PC-3 (cell line): ENCODE data around the gene COL25A1. TPM values are rescaled to one million over a fixed set of nuclear protein-coding genes. Genes with fewer than 3 reads are reported as not detected.

Experiments
- ATAC-seq: fragments of 200-7000 bp; cut with Tn5 transposase; 2 replicates; pipeline ENCODE4 v1.9.1; 2020; ENCODE audit warnings: mild to moderate bottlenecking, moderate library complexity
- BruUV-seq: library from RNA; stranded (reverse); fragments of 400-500 nt; replicated peaks from 2 replicates; lab custom pipeline; 2021; lab: Mats Ljungman, UMichigan
- CTCF ChIA-PET: fragments of 300-600 bp; sonication (Branson Sonifier 250); formaldehyde crosslinking; loops from one replicate; lab custom pipeline; 2022; ENCODE audit warnings: antibody characterized with exemption; lab: Charles Lee
- POLR2A ChIA-PET: fragments of 300-600 bp; sonication (Branson Sonifier 250); formaldehyde crosslinking; loops from one replicate; lab custom pipeline; 2022; ENCODE audit warnings: antibody characterized with exemption; ENCODE audit not compliant: unreplicated experiment; lab: Charles Lee
- DNase-seq: peaks from one replicate; pipeline ENCODE4 v3.0.0-alpha.2; 2015
- H2AFZ ChIP-seq: fragments of 300-600 bp; sonication (generic); 2 replicates; pipeline ENCODE4 v1.6.0; 2016; ENCODE audit warnings: antibody characterized with exemption, low read length
- H3F3A ChIP-seq: fragments of 300-600 bp; sonication (generic); one replicate; pipeline ENCODE4 v1.6.0; 2017; ENCODE audit warnings: antibody characterized with exemption, low read length, control low read depth, mild to moderate bottlenecking; ENCODE audit not compliant: unreplicated experiment
- H3K27ac ChIP-seq: fragments of 300-600 bp; sonication (generic); 2 replicates; pipeline ENCODE4 v1.5.1; 2016; ENCODE audit warnings: mild to moderate bottlenecking, low read length
- H3K27me3 ChIP-seq: fragments of 300-600 bp; sonication (generic); 2 replicates; pipeline ENCODE4 v1.6.1; 2016; ENCODE audit warnings: low read length, mixed read lengths
- H3K36me3 ChIP-seq: fragments of 300-600 bp; sonication (generic); 2 replicates; pipeline ENCODE4 v1.6.1; 2016; ENCODE audit warnings: low read depth, mixed run types, low read length, mixed read lengths
- H3K4me1 ChIP-seq: fragments of 300-600 bp; sonication (generic); 2 replicates; pipeline ENCODE4 v1.5.1; 2016; ENCODE audit warnings: low read length; ENCODE audit not compliant: insufficient read depth
- H3K4me2 ChIP-seq: fragments of 300-600 bp; sonication (generic); 2 replicates; pipeline ENCODE4 v1.6.0; 2016; ENCODE audit warnings: low read length
- H3K4me3 ChIP-seq: fragments of 300-600 bp; sonication (generic); 2 replicates; pipeline ENCODE4 v1.5.1; 2016; ENCODE audit warnings: mild to moderate bottlenecking, low read length, mixed read lengths
- H3K79me2 ChIP-seq: fragments of 300-600 bp; sonication (generic); 2 replicates; pipeline ENCODE4 v1.6.1; 2017; ENCODE audit warnings: low read length, mixed read lengths
- H3K9ac ChIP-seq: fragments of 300-600 bp; sonication (generic); 2 replicates; pipeline ENCODE4 v1.6.0; 2016; ENCODE audit warnings: mild to moderate bottlenecking, low read length
- H3K9me2 ChIP-seq: fragments of 300-600 bp; sonication (generic); replicated peaks from 2 replicates; pipeline ENCODE4 v1.6.1; 2016; ENCODE audit warnings: mixed run types, low read length, mixed read lengths
- H3K9me3 ChIP-seq: fragments of 300-600 bp; sonication (generic); 2 replicates; pipeline ENCODE4 v1.6.1; 2016; ENCODE audit warnings: low read length, mixed read lengths
- H4K20me1 ChIP-seq: fragments of 300-600 bp; sonication (generic); 2 replicates; pipeline ENCODE4 v1.6.1; 2016; ENCODE audit warnings: low read length, mixed read lengths
- EZH2 ChIP-seq: fragments of 300-600 bp; sonication (generic); IDR thresholded peaks from one replicate; pipeline ENCODE4 v1.6.1; 2017; ENCODE audit warnings: antibody characterized with exemption, mild to moderate bottlenecking, low read length; ENCODE audit not compliant: unreplicated experiment
- EZH2phosphoT487 ChIP-seq: fragments of 300-600 bp; sonication (generic); IDR thresholded peaks from 2 replicates; pipeline ENCODE4 v1.6.1; 2018; ENCODE audit warnings: mild to moderate bottlenecking, antibody characterized with exemption, low read length, borderline replicate concordance
- intact Hi-C: fragments of 100-400 bp; cut with micrococcal nuclease; formaldehyde crosslinking; loops from 2 replicates; pipeline ENCODE4 v1.9.0; 2023
- total RNA-seq: library from RNA; depleted of rRNA; stranded (reverse); fragments of >200 nt; gene quantifications from 2 replicates; pipeline ENCODE4 v1.2.3, GENCODE V29; 2014
- TF ChIP-seq, protein P1 (sequence below): fragments of 300-600 bp; sonication (generic); conservative IDR thresholded peaks from 2 replicates; pipeline ENCODE4 v1.5.1; 2017; ENCODE audit warnings: antibody characterized with exemption, low read depth, mild to moderate bottlenecking, low read length

Gene COL25A1
- total RNA-seq, 1 experiment from 2014 or later: not detected

DNA sequence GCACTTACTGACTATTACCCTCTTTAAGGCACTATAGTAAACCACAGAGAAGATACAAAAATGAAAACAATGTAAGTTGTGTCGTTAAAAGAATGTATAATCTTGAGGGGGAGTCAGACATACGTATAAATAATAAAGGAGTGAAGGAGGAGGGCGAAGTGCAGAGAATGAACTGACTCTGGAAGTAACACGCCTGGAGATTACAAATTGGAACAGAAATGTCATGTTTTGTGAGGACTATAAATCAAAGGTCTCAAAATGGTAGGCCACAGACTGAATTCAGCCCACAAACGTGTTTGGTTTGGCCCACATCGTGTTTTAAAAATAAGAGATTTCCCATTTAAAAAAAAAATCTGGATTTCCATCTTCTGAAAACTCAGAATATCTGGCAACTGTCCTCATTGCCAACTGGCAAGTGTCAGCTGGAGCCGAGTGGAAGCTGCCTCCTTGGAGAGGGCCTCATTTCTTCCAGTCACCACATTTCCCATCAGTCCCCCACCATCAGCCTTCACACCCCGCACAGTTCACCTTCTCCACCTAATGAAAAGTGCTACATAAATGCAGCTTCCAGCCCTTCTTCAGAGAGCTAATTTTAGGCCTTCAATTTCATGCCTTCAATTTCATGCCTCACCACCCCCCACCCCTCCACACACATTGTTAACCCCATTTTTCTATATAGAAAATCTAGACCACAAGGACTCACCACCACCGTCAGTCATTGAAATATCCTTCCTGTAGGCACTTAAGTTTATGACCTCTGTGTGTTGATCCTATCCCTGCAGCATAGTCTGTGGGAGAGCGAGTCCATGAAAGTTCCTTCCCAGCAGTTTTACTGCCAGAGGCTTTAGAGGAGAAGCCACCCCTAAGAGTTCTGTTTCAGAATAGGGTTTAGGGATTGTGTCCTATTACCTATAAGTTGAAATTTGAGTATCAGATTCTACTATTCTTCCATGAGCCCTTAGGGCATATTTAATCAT, 32.0 kb upstream of the COL25A1 start:
- no TSS peak for BruUV-seq
- no peak overlapping the region for H3K4me2 ChIP-seq

DNA sequence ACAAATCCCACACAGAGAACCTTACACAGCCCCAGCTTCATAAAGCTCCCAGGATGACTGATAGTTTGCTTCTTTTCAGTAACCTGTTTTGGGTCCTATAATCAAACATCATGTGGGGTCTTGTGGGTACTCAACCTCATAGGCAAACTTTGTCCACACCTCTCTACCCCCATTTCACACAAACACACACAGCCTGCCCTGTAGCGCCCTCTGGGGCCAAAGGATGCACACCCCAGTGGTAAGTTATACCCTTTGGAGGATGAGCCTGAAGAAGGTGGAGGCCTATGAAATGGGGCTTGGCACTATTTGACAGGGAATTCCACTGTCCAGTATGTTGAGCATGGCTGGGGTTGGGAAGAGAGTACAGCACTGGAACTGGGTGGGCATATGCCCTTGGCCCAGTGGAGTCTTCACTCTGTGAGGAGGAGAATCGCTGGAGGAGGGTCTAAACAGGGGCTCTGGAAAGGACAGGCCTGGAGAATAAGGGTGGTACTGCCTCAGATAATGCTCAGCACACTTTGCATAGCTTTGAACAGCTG, 30.5 kb upstream of the COL25A1 start:
- Histone ChIP-seq H3K9me3 (no peaks in the 10 kb centered on the region), H3K27ac (no peak overlapping the region), H3K79me2 (no peaks in the 10 kb centered on the region), H4K20me1 (no peaks in the 10 kb centered on the region), H3K9ac (no peak overlapping the region), H3K4me1 (no peaks in the 10 kb centered on the region), H3K27me3 (peaks cover 6% of the 10 kb centered on the region; the same call in 1 of the 2 replicates), H3K9me2 (no peaks in the 10 kb centered on the region), H3F3A (no peaks in the 10 kb centered on the region), H3K4me2 (no peak overlapping the region), H2AFZ (no peak overlapping the region), H3K4me3 (no peak overlapping the region), H3K36me3 (no peaks in the 10 kb centered on the region; the same call in 1 of the 2 replicates)
- TF ChIP-seq EZH2: no peak
- TF ChIP-seq, protein P1, sequence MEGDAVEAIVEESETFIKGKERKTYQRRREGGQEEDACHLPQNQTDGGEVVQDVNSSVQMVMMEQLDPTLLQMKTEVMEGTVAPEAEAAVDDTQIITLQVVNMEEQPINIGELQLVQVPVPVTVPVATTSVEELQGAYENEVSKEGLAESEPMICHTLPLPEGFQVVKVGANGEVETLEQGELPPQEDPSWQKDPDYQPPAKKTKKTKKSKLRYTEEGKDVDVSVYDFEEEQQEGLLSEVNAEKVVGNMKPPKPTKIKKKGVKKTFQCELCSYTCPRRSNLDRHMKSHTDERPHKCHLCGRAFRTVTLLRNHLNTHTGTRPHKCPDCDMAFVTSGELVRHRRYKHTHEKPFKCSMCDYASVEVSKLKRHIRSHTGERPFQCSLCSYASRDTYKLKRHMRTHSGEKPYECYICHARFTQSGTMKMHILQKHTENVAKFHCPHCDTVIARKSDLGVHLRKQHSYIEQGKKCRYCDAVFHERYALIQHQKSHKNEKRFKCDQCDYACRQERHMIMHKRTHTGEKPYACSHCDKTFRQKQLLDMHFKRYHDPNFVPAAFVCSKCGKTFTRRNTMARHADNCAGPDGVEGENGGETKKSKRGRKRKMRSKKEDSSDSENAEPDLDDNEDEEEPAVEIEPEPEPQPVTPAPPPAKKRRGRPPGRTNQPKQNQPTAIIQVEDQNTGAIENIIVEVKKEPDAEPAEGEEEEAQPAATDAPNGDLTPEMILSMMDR: peak; percentile 32
- ChIA-PET POLR2A (no interaction called here), CTCF (no interaction called here)
- no peak for ATAC-seq
- DNase-seq: no peak
- no TSS peak for BruUV-seq
- intact Hi-C loops: no loop called here

More for the DNA sequence above, 32.0 kb upstream of the COL25A1 start:
- ChIA-PET POLR2A (no interaction called here), CTCF (no interaction called here)
- Histone ChIP-seq H3K27ac (no peak overlapping the region), H3K79me2 (no peaks in the 10 kb centered on the region), H3K9me3 (no peaks in the 10 kb centered on the region), H3K4me3 (no peak overlapping the region), H3K9ac (no peak overlapping the region), H3K36me3 (no peaks in the 10 kb centered on the region; the same call in 1 of the 2 replicates), H3K9me2 (no peaks in the 10 kb centered on the region), H3F3A (no peaks in the 10 kb centered on the region), H3K4me1 (no peaks in the 10 kb centered on the region), H2AFZ (no peak overlapping the region), H3K27me3 (peaks cover 6% of the 10 kb centered on the region; the same call in 1 of the 2 replicates), H4K20me1 (no peaks in the 10 kb centered on the region)
- no peak for DNase-seq
- no peak for ATAC-seq
- TF ChIP-seq EZH2phosphoT487 (no peak), EZH2 (no peak)
- TF ChIP-seq, protein P1: no peak
- intact Hi-C loops: no loop called here
